A549 treated with CORT108297 at 1 μM for 4 hours (cell line): ENCODE results near the gene ARL8A. TPM values are rescaled to one million over a fixed set of nuclear protein-coding genes. Genes with fewer than 3 reads are reported as not detected.

ENCODE experiments used
- total RNA-seq: library from RNA; stranded (reverse); fragments of 200-300 nt; extraction: Qiagen RNA extraction; gene quantifications from 5 replicates; pipeline ENCODE4 v1.2.3, GENCODE V29; 2022

The ARL8A gene
- total RNA-seq, result 39.8 to 53.3 TPM (median 46.4 TPM) in 5 replicates

DNA sequence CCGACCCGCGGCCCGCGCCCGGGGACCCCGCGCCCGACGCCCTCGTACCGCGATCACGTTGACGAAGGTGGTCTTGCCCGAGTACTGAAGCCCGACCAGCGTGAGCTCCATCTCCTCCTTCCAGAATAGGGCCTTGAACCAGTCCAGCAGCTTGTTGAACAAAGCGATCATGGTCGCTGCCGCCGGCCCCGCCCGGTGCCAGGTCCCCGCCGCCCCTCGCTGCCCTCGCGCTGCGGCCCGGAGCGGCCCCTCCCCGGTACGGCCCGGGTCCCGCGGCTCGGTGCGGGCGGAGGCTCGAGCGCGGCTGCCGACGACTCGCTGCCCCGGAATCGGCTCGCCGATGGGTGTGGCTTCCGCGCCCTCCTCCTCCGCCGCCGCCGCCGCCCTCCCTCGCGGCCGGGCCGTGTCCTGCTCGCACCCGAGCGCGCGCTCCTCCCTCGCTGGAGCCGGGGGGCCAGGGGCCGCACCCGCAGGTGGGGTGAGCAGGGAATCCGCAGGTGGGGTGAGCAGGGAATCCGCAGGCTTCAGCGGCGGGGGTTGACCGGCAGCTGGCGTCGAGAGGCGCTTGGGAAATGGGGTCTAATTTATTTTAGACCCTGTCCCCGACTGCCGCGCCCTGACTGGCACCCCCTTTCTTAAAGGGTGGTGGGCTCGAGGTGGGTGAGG lies at the start of gene ARL8A:
Gene ARL8A (minus strand): TSS at position 336 of the 666 bp plus-strand sequence. CDS start 165 bp downstream, at position 171.

DNA sequence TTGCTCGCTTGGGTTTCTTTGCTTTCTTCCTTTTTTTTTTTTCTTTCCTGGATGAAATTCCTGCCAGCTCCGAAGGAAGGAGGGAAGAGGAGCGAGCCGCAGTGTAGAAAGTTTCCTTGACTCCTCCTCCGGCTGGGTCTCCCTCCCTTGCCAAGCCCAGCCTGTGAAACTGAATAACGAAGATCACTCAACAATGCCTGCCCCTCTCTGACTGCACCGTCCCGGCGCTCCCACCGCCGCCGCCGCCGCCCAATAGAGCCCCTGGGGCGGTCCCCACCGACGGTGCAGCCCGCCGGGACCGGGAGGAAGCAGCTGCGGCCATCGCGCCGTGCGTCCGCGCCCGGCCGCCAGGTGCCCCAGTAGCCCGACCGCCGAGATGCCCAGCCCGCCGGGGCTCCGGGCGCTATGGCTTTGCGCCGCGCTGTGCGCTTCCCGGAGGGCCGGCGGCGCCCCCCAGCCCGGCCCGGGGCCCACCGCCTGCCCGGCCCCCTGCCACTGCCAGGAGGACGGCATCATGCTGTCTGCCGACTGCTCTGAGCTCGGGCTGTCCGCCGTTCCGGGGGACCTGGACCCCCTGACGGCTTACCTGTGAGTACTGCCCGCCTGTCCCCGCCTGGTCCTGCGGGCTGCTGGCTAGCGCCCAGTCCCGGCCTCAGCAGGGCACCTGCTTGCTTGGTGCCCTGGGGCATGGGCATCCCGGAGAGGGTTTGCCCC lies 49.2 kb upstream of the ARL8A start, which contains the start of gene LGR6:
Gene LGR6 (plus strand): TSS at position 186 of the 714 bp plus-strand sequence. CDS start 191 bp downstream, at position 377.

DNA sequence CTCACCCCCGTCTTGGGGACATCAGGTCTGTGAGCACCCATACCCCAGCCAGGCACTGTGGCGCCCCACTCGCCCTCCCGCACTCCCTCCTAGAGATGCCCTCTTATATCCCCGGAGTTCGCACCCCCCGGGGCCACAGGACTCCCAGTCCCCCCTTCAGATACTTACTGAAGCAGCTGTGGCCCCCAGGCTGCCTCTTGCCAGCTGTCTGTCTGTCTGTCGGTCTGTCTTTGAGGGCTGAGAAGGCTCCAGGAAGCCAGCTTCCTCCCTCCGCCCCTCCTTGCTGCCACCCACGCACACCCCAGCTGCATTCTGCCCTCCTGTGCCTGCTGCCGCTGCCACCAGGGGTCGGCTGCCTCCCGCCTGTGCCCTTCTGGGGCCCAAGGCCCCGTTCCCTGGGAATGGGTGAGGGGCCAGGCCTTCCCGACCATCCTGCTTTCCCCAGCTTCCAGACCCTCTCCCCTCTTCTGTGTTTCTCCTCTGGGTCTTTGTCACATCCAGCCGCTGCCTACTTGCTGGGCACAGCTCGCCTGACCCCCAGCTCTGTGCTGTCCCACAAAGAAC lies 15.9 kb upstream of the ARL8A start, which contains the start of gene PTPN7:
Gene PTPN7 (minus strand): TSS at position 226 of the 564 bp plus-strand sequence. CDS start 1,200 bp downstream, outside the sequence.

DNA sequence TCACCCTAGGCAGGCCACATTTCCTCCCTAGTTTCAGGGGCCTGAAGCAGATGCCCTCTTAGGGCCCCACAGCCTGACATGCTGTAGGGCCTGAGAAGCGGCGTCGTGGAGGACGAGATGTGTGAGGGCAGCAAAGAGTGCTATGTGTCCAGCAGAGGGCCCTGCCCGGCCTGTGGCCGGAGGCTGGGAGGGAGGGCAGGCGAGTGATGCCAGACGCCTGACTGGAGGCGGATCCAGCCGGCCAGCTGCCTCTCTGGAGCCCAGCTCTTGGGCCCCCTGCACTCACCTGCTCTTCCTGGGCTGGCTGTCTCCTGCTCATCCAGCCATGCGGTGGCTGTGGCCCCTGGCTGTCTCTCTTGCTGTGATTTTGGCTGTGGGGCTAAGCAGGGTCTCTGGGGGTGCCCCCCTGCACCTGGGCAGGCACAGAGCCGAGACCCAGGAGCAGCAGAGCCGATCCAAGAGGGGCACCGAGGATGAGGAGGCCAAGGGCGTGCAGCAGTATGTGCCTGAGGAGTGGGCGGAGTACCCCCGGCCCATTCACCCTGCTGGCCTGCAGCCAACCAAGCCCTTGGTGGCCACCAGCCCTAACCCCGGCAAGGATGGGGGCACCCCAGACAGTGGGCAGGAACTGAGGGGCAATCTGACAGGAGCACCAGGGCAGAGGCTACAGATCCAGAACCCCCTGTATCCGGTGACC lies 21.8 kb downstream of the ARL8A start, which contains the start of gene GPR37L1:
Gene GPR37L1 (plus strand): TSS at position 279 of the 697 bp plus-strand sequence. CDS start 47 bp downstream, at position 326.

Other genes with a start within 250 kb of the ARL8A start
- not detected in 5 replicates for gene LMOD1, start 198.2 kb downstream of the ARL8A start, total RNA-seq
- 93.4 to 156 TPM (median 98.8 TPM) in 5 replicates for gene TIMM17A, start 189.2 kb downstream of the ARL8A start, total RNA-seq
- 85.6 to 92.9 TPM (median 88.3 TPM) in 5 replicates for gene RNPEP, start 162.1 kb downstream of the ARL8A start, total RNA-seq
- gene ELF3, start 134.2 kb downstream of the ARL8A start, total RNA-seq, result 183 to 288 TPM (median 257 TPM) in 5 replicates
- 0.10 to 0.19 TPM (median 0.16 TPM) in 5 replicates for gene GPR37L1, start 21.8 kb downstream of the ARL8A start, total RNA-seq
- 0.07 to 0.10 TPM in 2 of 5 replicates, not detected in the others for gene PTPN7, start 15.9 kb upstream of the ARL8A start, total RNA-seq
- gene LGR6, start 49.1 kb upstream of the ARL8A start, total RNA-seq, result 0.35 to 1.1 TPM (median 0.55 TPM) in 5 replicates
- gene UBE2T, start 197.2 kb upstream of the ARL8A start, total RNA-seq, result 73.3 to 81.7 TPM (median 75.0 TPM) in 5 replicates
- gene PPP1R12B, start 204.0 kb upstream of the ARL8A start, total RNA-seq, result 1.2 to 2.7 TPM (median 1.9 TPM) in 5 replicates